PC-3 (cell line): Measurements from ENCODE around the gene FGF23.

ENCODE experiments used
- EZH2 ChIP-seq: fragments of 300-600 bp; sonication (generic); IDR thresholded peaks from one replicate; pipeline ENCODE4 v1.6.1; 2017; ENCODE audit warnings: antibody characterized with exemption, mild to moderate bottlenecking, low read length; ENCODE audit not compliant: unreplicated experiment
- EZH2phosphoT487 ChIP-seq: fragments of 300-600 bp; sonication (generic); IDR thresholded peaks from 2 replicates; pipeline ENCODE4 v1.6.1; 2018; ENCODE audit warnings: mild to moderate bottlenecking, antibody characterized with exemption, low read length, borderline replicate concordance
- TF ChIP-seq, protein P1 (sequence below): fragments of 300-600 bp; sonication (generic); conservative IDR thresholded peaks from 2 replicates; pipeline ENCODE4 v1.5.1; 2017; ENCODE audit warnings: antibody characterized with exemption, low read depth, mild to moderate bottlenecking, low read length

DNA sequence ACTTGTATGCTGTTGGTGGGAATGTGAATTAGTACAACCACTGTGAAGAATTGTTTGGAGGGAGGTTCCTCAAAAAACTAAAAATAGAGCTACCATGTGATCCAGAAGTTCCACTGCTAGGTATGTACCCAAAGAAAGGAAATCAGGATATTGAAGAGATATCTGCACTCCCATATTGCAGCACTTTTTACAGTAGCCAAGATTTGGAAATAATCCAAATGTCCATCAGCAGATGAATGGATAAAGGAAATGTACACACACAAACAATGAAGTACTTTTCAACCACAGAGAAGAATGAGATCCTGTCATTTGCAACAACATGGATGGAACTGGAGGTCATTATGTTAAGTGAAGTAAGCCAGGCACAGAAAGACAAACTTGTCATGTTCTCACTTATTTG, 32.6 kb downstream of the FGF23 start:
- TF ChIP-seq, protein P1, sequence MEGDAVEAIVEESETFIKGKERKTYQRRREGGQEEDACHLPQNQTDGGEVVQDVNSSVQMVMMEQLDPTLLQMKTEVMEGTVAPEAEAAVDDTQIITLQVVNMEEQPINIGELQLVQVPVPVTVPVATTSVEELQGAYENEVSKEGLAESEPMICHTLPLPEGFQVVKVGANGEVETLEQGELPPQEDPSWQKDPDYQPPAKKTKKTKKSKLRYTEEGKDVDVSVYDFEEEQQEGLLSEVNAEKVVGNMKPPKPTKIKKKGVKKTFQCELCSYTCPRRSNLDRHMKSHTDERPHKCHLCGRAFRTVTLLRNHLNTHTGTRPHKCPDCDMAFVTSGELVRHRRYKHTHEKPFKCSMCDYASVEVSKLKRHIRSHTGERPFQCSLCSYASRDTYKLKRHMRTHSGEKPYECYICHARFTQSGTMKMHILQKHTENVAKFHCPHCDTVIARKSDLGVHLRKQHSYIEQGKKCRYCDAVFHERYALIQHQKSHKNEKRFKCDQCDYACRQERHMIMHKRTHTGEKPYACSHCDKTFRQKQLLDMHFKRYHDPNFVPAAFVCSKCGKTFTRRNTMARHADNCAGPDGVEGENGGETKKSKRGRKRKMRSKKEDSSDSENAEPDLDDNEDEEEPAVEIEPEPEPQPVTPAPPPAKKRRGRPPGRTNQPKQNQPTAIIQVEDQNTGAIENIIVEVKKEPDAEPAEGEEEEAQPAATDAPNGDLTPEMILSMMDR = no peak
- TF ChIP-seq EZH2 (no peak), EZH2phosphoT487 (no peak)
